ENCODE results near the gene ZNF26.
"Not testable (repeated sequence)": the region's sequence is repeated elsewhere in the genome, so short reads cannot be mapped to it uniquely, and the experiment has no call there.

The ZNF26 gene

DNA sequence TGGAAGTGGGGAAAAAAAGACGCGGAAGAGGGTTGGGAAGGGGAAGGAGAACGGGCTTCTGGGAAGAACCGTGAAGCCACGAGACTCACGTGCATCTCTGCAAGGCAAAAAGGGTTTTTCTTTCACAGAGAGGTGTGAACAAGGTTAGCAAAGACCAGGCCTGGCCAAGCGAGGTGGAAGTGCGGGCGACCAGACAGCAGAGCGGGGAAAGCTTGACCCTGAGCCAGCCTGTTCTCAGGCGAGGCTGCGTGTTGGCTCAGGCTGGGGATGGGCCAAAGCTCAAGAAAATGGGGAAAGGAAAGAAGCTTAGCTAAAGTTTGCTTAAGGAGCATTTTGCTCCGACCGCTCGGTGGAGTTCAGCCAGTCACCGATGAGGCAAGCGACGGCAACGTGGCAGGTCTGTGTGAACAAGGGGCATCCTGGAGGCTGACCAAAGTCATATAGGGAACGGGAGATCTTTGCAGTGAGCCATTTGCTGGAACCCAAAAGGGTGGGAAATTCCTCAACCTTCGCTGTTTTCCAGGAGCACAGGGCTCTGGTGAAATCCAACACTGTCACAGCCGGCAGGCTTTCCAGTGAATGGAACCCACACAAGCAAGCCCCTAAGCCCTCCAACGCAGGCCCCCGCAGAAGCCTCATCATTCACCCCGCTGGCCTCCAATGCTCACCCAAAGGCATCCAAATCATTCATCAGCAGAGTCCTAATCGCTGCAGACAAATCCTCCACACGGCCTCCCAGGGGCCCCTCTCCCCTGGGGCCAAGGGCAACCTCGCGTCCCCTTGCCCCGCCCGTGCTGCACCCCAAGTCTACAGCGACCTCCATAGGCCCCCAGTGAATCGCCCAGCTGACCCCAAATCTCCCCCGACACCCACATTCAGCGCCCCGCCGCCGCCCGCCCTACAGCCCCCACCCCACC is 30.8 kb upstream of the ZNF26 start:
- peak; percentile 71 for DNase-seq (ENCODE audit: low spot score)

DNA sequence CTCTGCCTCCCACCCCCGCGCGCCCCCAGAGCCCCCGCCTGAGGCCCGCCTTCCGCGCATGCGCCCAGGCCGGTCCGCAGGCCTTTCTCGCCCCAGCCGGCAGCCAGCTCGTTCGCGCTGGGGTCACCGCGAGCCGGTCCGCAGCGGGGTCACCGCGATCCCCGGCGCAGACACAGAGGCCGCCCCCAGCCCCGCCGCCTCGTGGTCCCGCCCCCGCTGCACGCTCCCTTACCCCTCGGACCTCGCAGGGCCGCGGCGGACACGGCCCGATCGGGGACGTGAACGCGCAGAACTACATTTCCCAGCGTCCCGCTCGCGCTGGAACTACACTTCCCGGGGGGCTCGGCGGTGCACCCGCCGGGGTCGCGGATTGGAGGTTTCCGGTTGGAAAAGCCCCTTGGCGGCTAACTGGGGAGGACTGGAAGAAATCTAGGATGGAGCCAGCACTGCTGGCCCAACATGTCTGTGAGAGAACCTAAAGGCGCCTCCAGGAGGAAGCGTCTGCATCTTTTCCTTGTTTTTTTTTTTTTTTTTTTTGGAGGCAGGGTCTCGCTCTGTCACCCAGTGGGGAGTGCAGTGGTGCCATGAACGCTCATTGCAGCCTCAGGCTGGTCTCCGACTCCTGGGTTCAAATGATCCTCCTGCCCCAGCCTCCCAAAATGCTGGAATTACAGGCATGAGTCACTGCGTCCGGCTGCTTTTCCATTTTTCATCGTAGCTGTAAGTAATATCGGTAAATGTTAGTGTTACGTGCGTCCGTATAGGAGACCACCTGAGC is 30.0 kb upstream of the ZNF26 start, which contains the start of gene ZNF605:
Gene ZNF605, minus strand, starts transcription at position 296 of the 778 bp plus-strand sequence. CDS start 10,671 bp downstream, outside the sequence.
- peak; percentile 94 for DNase-seq (ENCODE audit: low spot score)

DNA sequence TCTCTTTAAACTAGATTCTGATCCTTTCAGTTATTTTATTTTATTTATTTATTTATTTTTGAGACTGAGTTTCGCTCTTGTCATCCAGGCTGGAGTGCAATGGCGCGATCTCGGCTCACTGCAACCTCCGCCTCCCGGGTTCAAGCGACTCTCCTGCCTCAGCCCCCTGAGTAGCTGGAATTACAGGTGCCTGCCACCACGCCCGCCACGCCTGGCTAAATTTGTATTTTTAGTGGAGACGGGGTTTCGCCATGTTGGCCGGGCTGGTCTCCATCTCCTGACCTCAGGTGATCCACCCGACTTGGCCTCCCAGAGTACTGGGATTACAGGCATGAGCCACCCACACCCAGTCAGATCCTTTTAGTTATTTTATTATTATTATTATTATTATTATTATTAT is 24.4 kb upstream of the ZNF26 start:
- DNase-seq (ENCODE audit: low spot score), result not testable (repeated sequence)

DNA sequence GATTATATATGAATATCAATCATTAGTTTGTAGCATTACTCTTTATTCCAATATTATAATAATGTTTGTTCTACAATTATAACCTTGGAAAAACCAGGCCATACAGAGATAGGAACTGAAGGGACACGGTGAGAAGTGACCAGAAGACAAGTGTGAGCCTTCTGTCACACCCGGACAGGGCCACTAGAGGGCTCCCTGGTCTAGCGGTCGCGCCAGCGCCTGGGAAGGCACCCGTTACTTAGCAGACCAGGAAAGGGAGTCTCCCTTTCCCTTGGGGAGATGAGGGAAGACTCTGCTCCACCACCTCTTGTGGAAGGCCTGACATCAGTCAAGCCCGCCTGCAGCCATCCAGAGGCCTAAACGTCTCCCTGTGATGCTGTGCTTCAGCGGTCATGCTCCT is 22.2 kb upstream of the ZNF26 start:
- not testable (repeated sequence) for DNase-seq (ENCODE audit: low spot score)

DNA sequence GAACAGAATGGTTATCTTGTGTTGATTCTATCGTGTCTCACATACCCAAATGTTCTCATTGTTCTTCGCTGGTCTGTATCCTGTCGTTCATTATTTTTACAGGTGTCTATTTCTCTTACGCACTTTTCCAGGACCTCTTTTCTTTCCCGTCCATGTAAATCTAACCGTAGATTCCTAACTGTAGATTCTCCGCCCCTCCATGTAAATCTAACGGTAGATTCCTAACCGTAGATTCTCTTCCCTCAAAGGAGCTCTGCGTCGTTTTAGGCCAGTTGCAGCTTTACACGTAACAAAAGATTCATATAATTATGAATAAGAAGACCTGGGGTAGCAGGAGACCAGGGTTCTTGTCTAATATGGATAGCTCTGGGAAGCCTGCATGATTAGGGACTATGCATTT is 20.4 kb upstream of the ZNF26 start:
- no peak for DNase-seq (ENCODE audit: low spot score)

DNA sequence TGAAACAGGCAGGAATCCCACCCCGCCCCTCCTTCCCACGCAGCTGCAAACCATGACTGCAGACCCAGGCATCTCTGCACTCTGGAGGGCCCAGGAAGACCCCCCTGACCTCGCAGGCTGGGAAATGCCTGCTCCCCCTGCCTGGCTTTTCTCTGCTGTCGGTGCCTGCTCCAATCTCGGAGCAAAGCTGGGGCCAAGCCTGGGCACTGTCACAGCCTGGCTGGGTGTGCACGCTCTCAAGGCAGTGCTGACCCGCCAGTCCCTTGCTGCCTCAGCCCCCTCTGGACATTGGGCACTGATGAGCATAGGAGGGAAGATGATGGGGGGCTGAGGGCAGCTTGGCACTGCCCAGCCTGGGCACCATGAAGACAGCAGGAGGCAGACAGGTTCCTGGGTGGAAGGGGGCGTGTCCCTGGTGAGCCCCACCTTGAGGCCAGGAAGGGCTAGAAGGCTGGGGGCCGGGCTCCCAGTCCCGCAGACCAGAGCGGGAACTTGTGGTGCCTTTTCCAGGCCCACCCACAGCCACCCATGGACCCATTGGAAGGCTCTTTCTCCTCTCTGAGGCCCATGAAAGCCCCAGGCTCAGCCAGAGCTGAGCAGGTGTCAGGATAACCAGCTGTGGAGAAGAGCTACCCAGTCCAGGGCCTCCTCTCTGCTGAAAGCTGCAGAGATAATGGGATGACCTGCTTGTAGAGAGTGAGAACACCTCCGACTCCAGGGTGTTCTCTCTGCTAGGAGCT is 19.3 kb upstream of the ZNF26 start:
- DNase-seq (ENCODE audit: low spot score), result peak; percentile 36

DNA sequence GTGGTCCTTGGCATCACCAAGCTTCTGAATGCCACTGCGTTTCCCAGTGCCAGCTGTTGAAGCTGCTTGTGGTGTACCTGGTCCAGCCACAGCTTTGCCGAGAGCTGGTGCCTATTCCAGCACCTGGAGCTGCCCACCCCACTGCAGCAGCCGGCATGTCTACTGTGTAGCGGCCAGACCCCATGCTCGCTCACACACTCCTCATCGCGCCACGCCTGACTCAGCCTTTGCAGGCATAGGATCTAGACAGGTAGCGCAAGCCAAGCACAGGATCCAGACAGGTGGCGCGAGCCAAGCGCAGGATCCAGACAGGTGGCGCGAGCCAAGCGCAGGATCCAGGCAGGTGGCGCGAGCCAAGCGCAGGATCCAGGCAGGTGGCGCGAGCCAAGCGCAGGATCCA is 18.4 kb upstream of the ZNF26 start:
- no peak for DNase-seq (ENCODE audit: low spot score)

DNA sequence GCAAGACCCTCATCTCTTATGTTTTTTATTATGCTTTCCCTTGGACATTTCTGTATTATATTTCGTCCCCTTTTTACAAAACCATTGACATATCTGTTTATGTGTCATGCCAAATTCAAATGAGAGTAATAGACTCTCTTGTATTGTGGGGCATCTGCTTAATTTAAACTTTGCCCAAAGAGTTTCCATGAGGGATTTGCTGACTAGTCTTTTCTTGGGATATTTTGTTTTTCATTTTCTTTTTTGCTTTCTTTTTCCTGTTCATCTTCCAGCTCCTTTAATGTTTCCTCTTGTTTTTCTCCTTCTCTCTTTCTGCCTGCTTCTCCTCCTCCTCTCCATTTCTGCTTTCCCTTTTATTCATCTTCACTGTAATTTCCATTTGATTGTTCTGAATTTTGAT is 13.8 kb upstream of the ZNF26 start:
- no peak for DNase-seq (ENCODE audit: low spot score)

DNA sequence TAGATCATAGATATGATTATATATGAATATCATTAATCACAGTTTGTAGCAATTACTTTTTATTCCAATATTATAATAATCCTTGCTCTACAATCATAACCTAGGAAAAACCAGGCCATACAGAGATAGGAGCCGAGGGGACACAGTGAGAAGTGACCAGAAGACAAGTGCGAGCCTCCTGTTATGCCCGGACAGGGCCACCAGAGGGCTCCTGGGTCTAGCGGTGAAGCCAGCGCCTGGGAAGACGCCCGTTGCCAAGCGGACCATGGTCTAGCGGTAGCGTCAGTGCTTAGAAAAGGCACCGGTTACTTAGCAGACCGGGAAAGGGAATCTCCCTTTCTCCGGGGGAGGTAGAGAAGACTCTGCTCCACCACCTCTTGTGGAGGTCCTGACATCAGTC is 9.3 kb upstream of the ZNF26 start:
- not testable (repeated sequence) for DNase-seq (ENCODE audit: low spot score)

DNA sequence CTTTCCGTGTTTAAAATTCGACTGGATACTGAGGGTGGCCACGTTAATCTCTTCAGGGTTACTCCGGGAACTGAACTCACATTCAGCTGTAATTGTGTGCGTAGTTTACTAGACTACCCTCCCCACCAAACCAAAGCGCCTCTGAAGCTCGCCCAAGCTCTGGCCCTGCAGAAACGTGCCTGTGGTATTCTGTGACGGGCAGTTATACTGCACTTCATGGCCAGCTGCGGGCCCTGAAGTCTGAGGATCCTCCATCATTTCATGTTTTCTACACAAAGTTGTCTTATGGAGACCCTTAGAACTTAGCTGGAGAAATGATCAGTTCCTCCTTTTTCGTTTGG is 688 bp downstream of the ZNF26 start:
- DNase-seq (ENCODE audit: low spot score), result no peak

DNA sequence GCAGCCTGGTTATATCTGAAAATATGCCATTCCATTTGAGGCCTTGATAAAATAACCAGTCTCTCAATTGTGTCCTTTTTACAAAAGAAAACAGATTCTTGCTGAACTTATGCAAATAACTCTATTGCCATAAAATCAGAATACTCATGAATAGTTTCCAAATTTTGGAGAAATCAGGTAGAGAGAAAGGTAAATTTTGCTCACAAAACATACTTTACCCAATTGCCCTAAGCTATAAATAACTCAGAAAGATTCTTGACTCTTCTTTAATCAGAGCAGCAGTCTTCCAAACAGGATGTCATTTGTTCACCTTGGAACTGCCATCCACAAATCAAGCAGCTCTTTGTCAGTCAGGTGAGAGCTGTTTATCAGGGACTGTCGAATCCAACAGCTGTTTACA is 12.6 kb downstream of the ZNF26 start:
- DNase-seq (ENCODE audit: low spot score), result no peak

DNA sequence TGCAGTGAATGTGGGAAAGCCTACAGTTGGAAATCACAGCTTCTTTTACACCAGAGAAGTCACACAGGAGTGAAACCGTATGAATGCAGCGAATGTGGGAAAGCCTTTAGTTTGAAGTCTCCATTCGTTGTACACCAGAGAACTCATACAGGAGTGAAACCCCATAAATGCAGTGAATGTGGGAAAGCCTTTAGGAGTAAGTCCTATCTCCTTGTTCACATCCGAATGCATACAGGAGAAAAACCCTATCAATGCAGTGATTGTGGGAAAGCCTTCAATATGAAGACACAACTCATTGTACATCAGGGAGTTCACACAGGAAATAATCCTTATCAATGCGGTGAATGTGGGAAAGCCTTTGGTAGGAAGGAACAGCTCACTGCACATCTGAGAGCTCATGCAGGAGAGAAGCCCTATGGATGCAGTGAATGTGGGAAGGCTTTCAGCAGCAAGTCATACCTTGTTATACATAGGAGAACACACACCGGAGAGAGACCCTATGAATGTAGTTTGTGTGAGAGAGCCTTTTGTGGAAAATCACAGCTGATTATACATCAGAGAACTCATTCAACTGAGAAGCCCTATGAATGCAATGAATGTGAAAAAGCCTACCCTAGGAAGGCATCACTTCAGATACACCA is 24.6 kb downstream of the ZNF26 start:
- no peak for DNase-seq (ENCODE audit: low spot score)

DNA sequence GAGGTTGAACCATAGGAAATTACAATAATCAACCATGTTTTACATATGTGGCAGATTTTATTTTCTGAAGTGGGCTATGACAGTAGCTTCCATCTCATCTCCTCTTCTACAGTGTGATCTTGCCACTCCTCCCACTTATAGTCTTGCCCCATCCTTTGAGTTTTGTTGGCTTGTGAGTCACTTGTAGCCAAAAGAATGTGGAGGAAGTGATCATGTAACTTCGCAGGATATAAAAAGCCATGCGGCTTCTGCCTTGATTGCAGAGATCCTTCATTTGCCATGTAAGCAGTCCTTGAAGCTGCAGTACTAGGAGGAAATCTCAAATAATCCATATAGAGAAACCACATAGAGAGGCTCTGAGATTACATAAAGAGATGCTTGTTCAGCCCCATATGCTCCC is 37.4 kb downstream of the ZNF26 start:
- no peak for DNase-seq (ENCODE audit: low spot score)

DNA sequence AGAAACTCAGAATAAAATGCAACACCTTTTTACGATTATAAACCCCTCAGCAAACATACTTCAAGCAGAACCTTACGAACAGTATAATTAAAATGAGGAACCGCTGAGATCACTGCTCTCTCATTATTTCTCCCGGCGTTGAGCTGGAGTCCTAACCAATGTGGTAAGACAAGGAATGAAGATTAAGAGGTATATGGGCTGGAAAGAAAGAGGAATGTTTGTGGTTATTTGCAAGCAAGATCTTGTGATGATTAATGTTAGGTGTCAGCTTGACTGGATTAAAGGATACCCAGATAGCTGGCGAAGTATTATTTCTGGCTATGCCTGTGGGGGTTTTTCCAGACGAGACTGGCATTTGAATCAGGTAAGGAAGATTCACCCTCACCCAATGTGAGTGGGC is 40.8 kb downstream of the ZNF26 start:
- DNase-seq (ENCODE audit: low spot score), result no peak

DNA sequence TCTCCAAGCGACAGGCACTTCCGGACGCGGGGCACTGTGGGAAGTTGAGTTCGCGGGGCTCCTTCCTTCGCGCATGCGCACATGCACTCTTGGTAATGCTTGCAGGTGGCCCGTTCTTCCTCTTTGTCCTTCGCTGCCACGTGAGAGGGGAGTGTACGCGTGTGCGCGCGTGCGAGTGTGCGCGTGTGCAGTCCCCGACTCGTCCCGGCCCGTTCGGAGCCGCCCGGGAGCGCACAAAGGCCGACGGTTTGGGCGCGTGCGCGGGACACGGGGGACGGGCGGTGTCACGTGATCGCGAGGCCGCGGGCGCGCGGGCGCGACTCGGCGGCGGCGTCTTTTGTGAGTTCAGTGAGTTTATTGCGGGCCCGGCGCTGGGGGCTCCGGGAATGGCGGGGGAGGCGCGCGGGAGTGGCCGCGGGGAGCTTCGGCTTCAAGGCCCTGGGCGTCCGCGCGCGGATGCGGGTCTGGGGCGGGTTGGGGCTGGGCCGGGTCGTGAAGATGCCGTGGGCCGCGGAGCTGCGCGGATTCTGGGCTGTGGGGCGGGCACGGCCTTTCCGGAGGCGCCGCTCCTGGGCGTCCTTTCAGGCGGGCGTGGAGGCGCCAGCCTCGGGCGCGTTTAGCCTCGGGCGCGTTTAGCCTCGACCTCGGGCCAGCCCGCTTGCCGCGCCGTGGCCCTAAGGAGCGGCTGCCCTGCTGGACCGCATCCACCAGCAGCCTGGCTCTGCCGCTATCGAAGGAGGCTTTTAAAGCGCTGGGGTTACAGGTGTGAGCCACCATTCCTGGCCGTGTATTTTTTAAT is 51.2 kb downstream of the ZNF26 start, which contains the start of gene ZNF84:
Gene ZNF84, plus strand, starts transcription at position 303 of the 799 bp plus-strand sequence. CDS start 3,959 bp downstream, outside the sequence.
- DNase-seq (ENCODE audit: low spot score), result peak; percentile 99

DNA sequence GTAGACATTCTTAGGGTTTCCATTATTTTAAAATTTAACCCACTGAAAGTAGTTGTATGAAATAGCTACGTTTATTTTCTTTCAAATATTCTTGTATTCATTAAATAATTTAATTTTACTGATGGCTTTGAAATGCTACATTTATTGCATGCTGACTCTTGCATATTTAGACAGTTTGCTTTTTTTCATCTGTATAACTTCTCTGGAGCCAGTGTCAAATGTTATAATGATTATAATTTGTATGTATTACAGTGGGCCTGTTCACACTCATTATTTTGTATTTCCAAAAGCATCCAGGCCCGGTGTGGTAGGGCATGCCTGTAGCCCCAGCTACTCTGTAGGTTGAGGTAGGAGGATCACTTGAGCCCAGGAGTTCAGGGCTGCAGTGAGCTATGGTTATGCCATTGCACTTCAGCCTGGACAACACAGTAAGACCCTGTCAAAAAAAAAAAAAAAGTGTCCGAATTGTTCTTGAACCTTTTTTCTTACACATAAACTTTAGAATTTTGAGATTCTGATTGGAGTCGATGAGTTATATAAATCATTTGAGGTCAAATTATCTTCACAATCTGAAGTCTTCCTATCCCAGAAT is 52.0 kb downstream of the ZNF26 start:
- DNase-seq (ENCODE audit: low spot score), result peak; percentile 44

DNA sequence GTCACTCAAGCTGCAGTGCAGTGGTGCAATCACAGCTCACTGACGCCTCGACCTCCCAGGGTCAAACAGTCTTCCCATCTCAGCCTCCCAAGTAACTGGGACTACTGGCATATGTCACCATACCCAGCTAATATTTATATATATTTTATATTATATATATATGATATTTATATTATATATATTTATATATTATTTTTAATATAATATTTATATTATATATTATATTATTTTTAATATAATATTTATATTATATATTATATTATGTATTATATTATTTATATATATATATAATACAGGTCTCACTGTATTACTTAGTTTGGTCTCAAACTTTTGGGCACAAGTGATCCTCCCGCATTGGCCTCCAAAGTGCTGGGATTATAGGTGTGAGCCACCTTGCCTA is 60.5 kb downstream of the ZNF26 start:
- no peak for DNase-seq (ENCODE audit: low spot score)

DNA sequence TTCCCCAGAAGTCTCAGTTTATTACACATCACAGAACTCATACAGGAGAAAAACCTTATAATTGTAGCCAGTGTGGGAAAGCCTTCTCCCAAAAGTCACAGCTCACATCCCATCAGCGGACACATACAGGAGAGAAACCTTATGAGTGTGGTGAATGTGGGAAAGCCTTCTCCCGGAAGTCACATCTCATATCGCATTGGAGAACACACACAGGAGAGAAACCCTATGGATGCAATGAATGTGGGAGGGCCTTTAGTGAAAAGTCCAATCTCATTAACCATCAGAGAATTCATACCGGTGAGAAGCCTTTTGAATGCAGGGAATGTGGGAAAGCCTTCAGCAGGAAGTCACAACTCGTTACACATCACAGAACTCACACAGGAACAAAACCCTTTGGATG is 71.3 kb downstream of the ZNF26 start:
- DNase-seq (ENCODE audit: low spot score), result no peak

DNA sequence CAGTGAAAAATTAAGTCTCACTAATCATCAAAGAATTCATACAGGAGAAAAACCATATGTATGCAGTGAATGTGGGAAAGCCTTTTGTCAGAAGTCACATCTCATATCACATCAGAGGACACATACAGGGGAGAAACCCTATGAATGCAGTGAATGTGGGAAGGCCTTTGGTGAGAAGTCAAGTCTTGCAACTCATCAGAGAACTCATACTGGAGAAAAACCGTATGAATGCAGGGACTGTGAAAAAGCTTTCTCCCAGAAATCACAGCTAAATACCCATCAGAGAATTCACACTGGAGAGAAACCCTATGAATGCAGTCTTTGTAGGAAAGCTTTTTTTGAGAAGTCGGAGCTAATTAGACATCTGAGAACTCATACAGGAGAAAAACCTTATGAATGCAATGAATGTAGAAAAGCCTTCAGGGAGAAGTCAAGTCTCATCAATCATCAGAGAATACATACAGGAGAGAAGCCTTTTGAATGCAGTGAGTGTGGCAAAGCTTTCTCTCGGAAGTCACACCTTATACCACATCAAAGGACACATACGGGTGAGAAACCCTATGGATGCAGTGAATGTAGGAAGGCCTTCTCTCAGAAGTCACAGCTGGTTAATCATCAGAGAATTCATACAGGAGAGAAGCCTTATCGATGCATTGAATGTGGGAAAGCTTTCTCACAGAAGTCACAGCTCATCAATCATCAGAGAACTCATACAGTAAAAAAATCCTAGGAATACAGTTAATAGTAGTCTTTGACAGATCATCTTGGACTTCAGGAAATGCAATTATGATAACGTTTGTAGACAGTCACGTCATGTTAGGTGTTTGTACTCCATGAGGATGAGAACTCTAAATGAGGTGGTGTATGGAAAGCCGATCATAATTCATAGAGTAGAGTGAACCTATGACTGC is 72.3 kb downstream of the ZNF26 start:
- peak; percentile 37 for DNase-seq (ENCODE audit: low spot score)
